GM23338 (cell line): ENCODE results near the gene FUT1. TPM values are rescaled to one million over a fixed set of nuclear protein-coding genes. Genes with fewer than 3 reads are reported as not detected.

Experiments
- ATAC-seq: fragments of 200-7000 bp; cut with Tn5 transposase; 3 replicates; pipeline ENCODE4 v1.9.1; 2020
- DNase-seq: peaks from one replicate; pipeline ENCODE4 v3.0.0-alpha.2; 2015; ENCODE audit warnings: low spot score
- H2AFZ ChIP-seq: fragments of 200-600 bp; sonication (generic); 2 replicates; pipeline ENCODE4 v1.8.0; 2016; ENCODE audit warnings: antibody characterized with exemption, mild to moderate bottlenecking, moderate library complexity
- H3F3A ChIP-seq: fragments of 200-600 bp; sonication (generic); replicated peaks from 2 replicates; pipeline ENCODE4 v1.8.0; 2017; ENCODE audit warnings: antibody characterized with exemption, mixed run types, low read depth
- H3K27ac ChIP-seq: fragments of 200-600 bp; sonication (generic); 2 replicates; pipeline ENCODE4 v1.6.1; 2016; ENCODE audit warnings: low read depth
- H3K27me3 ChIP-seq: fragments of 200-600 bp; sonication (generic); 2 replicates; pipeline ENCODE4 v1.8.0; 2016; ENCODE audit warnings: mild to moderate bottlenecking, mixed run types, moderate library complexity; ENCODE audit not compliant: insufficient read depth
- H3K36me3 ChIP-seq: fragments of 200-600 bp; sonication (generic); 2 replicates; pipeline ENCODE4 v1.8.0; 2016; ENCODE audit warnings: mild to moderate bottlenecking; ENCODE audit not compliant: insufficient read depth
- H3K4me1 ChIP-seq: fragments of 200-600 bp; sonication (generic); 2 replicates; pipeline ENCODE4 v1.8.0; 2016; ENCODE audit warnings: mild to moderate bottlenecking, moderate library complexity; ENCODE audit not compliant: insufficient read depth
- H3K4me2 ChIP-seq: fragments of 200-600 bp; sonication (generic); 2 replicates; pipeline ENCODE4 v1.7.1; 2017; ENCODE audit warnings: mixed run types
- H3K4me3 ChIP-seq: fragments of 200-600 bp; sonication (generic); 2 replicates; pipeline ENCODE4 v1.6.1; 2016; ENCODE audit warnings: mixed run types
- H3K79me2 ChIP-seq: fragments of 200-600 bp; sonication (generic); replicated peaks from 2 replicates; pipeline ENCODE4 v1.8.0; 2017; ENCODE audit warnings: mild to moderate bottlenecking; ENCODE audit not compliant: insufficient read depth
- H3K9me2 ChIP-seq: fragments of 200-600 bp; sonication (generic); 2 replicates; pipeline ENCODE4 v1.8.0; 2017; ENCODE audit not compliant: insufficient read depth
- H4K20me1 ChIP-seq: fragments of 200-600 bp; sonication (generic); replicated peaks from 2 replicates; pipeline ENCODE4 v1.8.0; 2017; ENCODE audit warnings: mild to moderate bottlenecking; ENCODE audit not compliant: insufficient read depth
- H3K27ac Mint-ChIP-seq: 2 replicates; pipeline ENCODE4 v1.8.0; 2020; ENCODE audit warnings: inconsistent platforms, mild to moderate bottlenecking, moderate library complexity, mixed read lengths
- H3K27me3 Mint-ChIP-seq: 3 replicates; pipeline ENCODE4 v1.8.0; 2022; ENCODE audit warnings: low read depth, mild to moderate bottlenecking, moderate library complexity, mixed read lengths, inconsistent platforms; ENCODE audit not compliant: insufficient read depth, poor library complexity
- H3K36me3 Mint-ChIP-seq: 3 replicates; pipeline ENCODE4 v1.8.0; 2021; ENCODE audit warnings: low read depth, mild to moderate bottlenecking, inconsistent platforms, moderate library complexity, mixed read lengths
- H3K4me1 Mint-ChIP-seq: 3 replicates; pipeline ENCODE4 v1.8.0; 2020; ENCODE audit warnings: mild to moderate bottlenecking, inconsistent platforms, mixed read lengths
- H3K4me3 Mint-ChIP-seq: 3 replicates; pipeline ENCODE4 v1.8.0; 2021; ENCODE audit warnings: moderate library complexity, mild to moderate bottlenecking, inconsistent platforms, mixed read lengths
- H3K9me3 Mint-ChIP-seq: 3 replicates; pipeline ENCODE4 v1.8.0; 2020; ENCODE audit warnings: moderate library complexity, mild to moderate bottlenecking, inconsistent platforms, mixed read lengths
- CREB1 ChIP-seq: fragments of 250-450 bp; sonication (Bioruptor Pico); IDR thresholded peaks from 2 replicates; pipeline ENCODE4 v1.5.0; 2020; ENCODE audit warnings: low read depth, mild to moderate bottlenecking, moderate library complexity
- CTCF ChIP-seq, 2 experiments: fragments of 200-600 bp in 1 of 2; sonication (generic) in 1 of 2; conservative IDR thresholded peaks; 2 replicates each; pipeline versions ENCODE4 v1.5.1 to v1.6.1; 2016 to 2017; ENCODE audit warnings: antibody characterized with exemption in 2 of 2, low read depth in 2 of 2, mild to moderate bottlenecking in 2 of 2, moderate library complexity in 1 of 2
- ETS1 ChIP-seq: IDR thresholded peaks from 2 replicates; pipeline ENCODE4 v1.6.1; 2016; ENCODE audit warnings: antibody characterized with exemption
- EZH2 ChIP-seq: fragments of 200-600 bp; sonication (generic); IDR thresholded peaks from one replicate; pipeline ENCODE4 v1.8.0; 2017; ENCODE audit warnings: antibody characterized with exemption, mild to moderate bottlenecking, low read depth; ENCODE audit not compliant: unreplicated experiment
- EZH2phosphoT487 ChIP-seq: fragments of 200-600 bp; sonication (generic); IDR thresholded peaks from one replicate; pipeline ENCODE4 v1.8.1; 2018; ENCODE audit warnings: antibody characterized with exemption; ENCODE audit not compliant: unreplicated experiment
- JUNB ChIP-seq: IDR thresholded peaks from one replicate; pipeline ENCODE4 v1.6.1; 2016; ENCODE audit warnings: antibody characterized with exemption; ENCODE audit not compliant: unreplicated experiment
- NANOG ChIP-seq: IDR thresholded peaks from 2 replicates; pipeline ENCODE4 v1.6.1; 2016; ENCODE audit warnings: antibody characterized with exemption, borderline replicate concordance
- POLR2AphosphoS5 ChIP-seq: IDR thresholded peaks from 2 replicates; pipeline ENCODE4 v1.6.1; 2016; ENCODE audit warnings: antibody characterized with exemption, low read depth
- REST ChIP-seq: IDR thresholded peaks from one replicate; pipeline ENCODE4 v1.6.1; 2018; ENCODE audit warnings: antibody characterized with exemption; ENCODE audit not compliant: unreplicated experiment
- STAT1 ChIP-seq: IDR thresholded peaks from one replicate; pipeline ENCODE4 v1.6.1; 2016; ENCODE audit warnings: antibody characterized with exemption; ENCODE audit not compliant: unreplicated experiment
- ZNF114 ChIP-seq: fragments of 250-450 bp; sonication (Bioruptor Pico); IDR thresholded peaks from 2 replicates; pipeline ENCODE4 v1.5.0; 2020; ENCODE audit warnings: mild to moderate bottlenecking, moderate library complexity
- ZNF331 ChIP-seq: fragments of 250-450 bp; sonication (Bioruptor Pico); IDR thresholded peaks from 2 replicates; pipeline ENCODE4 v1.5.0; 2020; ENCODE audit warnings: low read depth, mild to moderate bottlenecking, moderate library complexity
- ZNF462 ChIP-seq: fragments of 250-450 bp; sonication (Bioruptor Pico); IDR thresholded peaks from 2 replicates; pipeline ENCODE4 v1.5.0; 2020; ENCODE audit warnings: mild to moderate bottlenecking, moderate library complexity
- polyA plus RNA-seq: library from polyadenylated mRNA; unstranded; fragments of >200 nt; fragmentation: Nextera tagmentation; extraction: Ambion mirVana; gene quantifications from 2 replicates; pipeline ENCODE4 v1.2.1, GENCODE V29; 2016
- total RNA-seq: library from RNA; depleted of rRNA; stranded (reverse); fragments of >200 nt; shearing (Covaris generic); gene quantifications from 2 replicates; pipeline ENCODE4 v1.2.3, GENCODE V29; 2014

FUT1 gene
- total and polyA plus RNA-seq, 2 experiments from 2014 or later, result 4.4 to 20.8 TPM

- Histone ChIP-seq H3K4me2 (peak overlapping the region; percentile 100), H2AFZ (no peak overlapping the region), H3K4me3 (peak overlapping the region; percentile 98), H3F3A (peaks cover 21% of the 10 kb centered on the region; the same call in 1 of the 2 replicates), H3K9me2 (no peaks in the 10 kb centered on the region), H3K4me1 (peaks cover 41% of the 10 kb centered on the region), H4K20me1 (peaks cover 11% of the 10 kb centered on the region; the same call in 1 of the 2 replicates), H3K79me2 (peaks cover 36% of the 10 kb centered on the region), H3K36me3 (0 out of 2 replicates have a peak, but pooled peaks cover 6% of the 10 kb centered on the region), H3K27ac (no peak overlapping the region), H3K27me3 (no peaks in the 10 kb centered on the region)
- Mint-ChIP-seq H3K27me3 (peaks cover 40% of the 10 kb centered on the region), H3K4me3 (peak overlapping the region; percentile 93), H3K27ac (no peak overlapping the region; the same call in 1 of the 2 replicates), H3K9me3 (no peaks in the 10 kb centered on the region; the same call in none of the 3 replicates), H3K36me3 (peaks cover 47% of the 10 kb centered on the region), H3K4me1 (peaks cover 50% of the 10 kb centered on the region)
- ATAC-seq (no peak), DNase-seq (no peak)
- TF ChIP-seq ZNF462 (CRISPR knock-in tag), result no peak
- TF ChIP-seq EZH2phosphoT487, result no peak
- TF ChIP-seq CTCF (conservative IDR thresholded peaks at IDR 0.05; ENCODE audit: low read depth in 2 of 2), result no peak; a peak in 1 of 4 replicates
- no peak for TF ChIP-seq NANOG
- no peak for TF ChIP-seq CREB1 (CRISPR knock-in tag)
- TF ChIP-seq ZNF114 (CRISPR knock-in tag), result no peak
- TF ChIP-seq ZNF331 (CRISPR knock-in tag), result no peak
- TF ChIP-seq STAT1, result no peak
- no peak for TF ChIP-seq POLR2AphosphoS5
- TF ChIP-seq ETS1, result no peak
- no peak for TF ChIP-seq JUNB
- no peak for TF ChIP-seq EZH2
- TF ChIP-seq REST, result no peak
Measured at GRCh38 chr19:48750771-48751504, 1.5 kb downstream of the FUT1 start.
